Gastroesophageal sphincter (tissue), 3 donors: ENCODE measurements around the gene RGS5.

Source experiments
- CTCF ChIP-seq, 4 experiments: fragments of 200-600 bp in 2 of 4; fragments of 450-650 bp in 2 of 4; sonication (generic) in 1 of 4; IDR thresholded peaks; one replicate each; pipeline ENCODE4 v1.5.1; 2017 to 2019; ENCODE audit warnings: antibody characterized with exemption in 4 of 4, mild to moderate bottlenecking in 2 of 4, moderate library complexity in 2 of 4
- EP300 ChIP-seq: sonication (generic); formaldehyde crosslinking; IDR thresholded peaks from one replicate; pipeline ENCODE4 v1.6.1; 2017; ENCODE audit warnings: antibody characterized with exemption, mild to moderate bottlenecking
- POLR2A ChIP-seq, 2 donors: fragments of 450-650 bp; IDR thresholded peaks; one replicate each; pipeline ENCODE4 v1.6.1; 2017; ENCODE audit warnings: antibody characterized with exemption in 2 of 2, mild to moderate bottlenecking in 2 of 2, moderate library complexity in 1 of 2
- POLR2AphosphoS5 ChIP-seq: sonication (generic); formaldehyde crosslinking; IDR thresholded peaks from one replicate; pipeline ENCODE4 v1.6.1; 2017; ENCODE audit warnings: antibody characterized with exemption

- TF ChIP-seq CTCF (IDR thresholded peaks at IDR 0.05) (no peak), POLR2AphosphoS5 (no peak), POLR2A (IDR thresholded peaks at IDR 0.05) (no peak), EP300 (no peak)
Measured at GRCh38 chr1:163241746-163242145, 39.0 kb upstream of the RGS5 start.
